Coronary artery (tissue), 2 donors: ENCODE results near the gene RNASE8.
A peak's percentile ranks its signal among the peaks of the same experiment; 100 is the strongest.

Experiments used
- DNase-seq: peaks from one replicate; pipeline ENCODE4 v3.0.0-alpha.2; 2017; ENCODE audit warnings: low spot score
- H3K27ac ChIP-seq, 2 donors: fragments of 200-600 bp; sonication (generic); one replicate each; pipeline ENCODE4 v1.5.1; 2016 to 2019
- H3K4me3 ChIP-seq: fragments of 200-600 bp; sonication (generic); 2 replicates; pipeline ENCODE4 v1.5.1; 2016; ENCODE audit warnings: mild to moderate bottlenecking, moderate library complexity
- CTCF ChIP-seq: fragments of 200-600 bp; sonication (generic); IDR thresholded peaks from one replicate; pipeline ENCODE4 v1.5.1; 2019; ENCODE audit warnings: antibody characterized with exemption

RNASE8 gene

DNA sequence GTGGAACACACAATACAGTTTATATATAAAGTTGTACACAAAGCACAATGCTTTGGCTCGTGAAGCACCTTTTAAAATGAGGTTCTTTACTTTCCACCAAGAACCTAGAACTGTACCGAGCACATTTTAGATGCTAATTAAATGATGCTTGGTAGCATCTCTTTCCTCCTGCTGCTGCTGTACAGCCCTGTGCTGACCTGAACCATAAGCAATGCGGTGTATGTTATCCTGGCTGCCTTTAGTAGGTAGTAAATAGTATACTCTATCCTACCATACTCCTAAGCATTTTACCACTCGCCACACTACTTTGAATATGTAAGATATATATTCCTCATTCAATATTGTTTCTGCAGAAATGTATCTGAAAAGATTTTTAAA is 2.9 kb upstream of the RNASE8 start:
- Histone ChIP-seq H3K4me3 (no peak overlapping the region), H3K27ac (no peak overlapping the region)
- no peak for DNase-seq
- TF ChIP-seq CTCF, result no peak

GRCh38 chr14:21055432-21056117 is 2.0 kb upstream of the RNASE8 start:
- no peak overlapping the region for H3K4me3 ChIP-seq
- DNase-seq, result peak; percentile 35
- no peak for TF ChIP-seq CTCF
- H3K27ac ChIP-seq, result no peak overlapping the region

- Histone ChIP-seq H3K4me3 (no peak overlapping the region), H3K27ac (no peak overlapping the region)
- DNase-seq, result no peak
- TF ChIP-seq CTCF, result no peak
Measured at GRCh38 chr14:21056520-21057163, 980 bp upstream of the RNASE8 start.

DNA sequence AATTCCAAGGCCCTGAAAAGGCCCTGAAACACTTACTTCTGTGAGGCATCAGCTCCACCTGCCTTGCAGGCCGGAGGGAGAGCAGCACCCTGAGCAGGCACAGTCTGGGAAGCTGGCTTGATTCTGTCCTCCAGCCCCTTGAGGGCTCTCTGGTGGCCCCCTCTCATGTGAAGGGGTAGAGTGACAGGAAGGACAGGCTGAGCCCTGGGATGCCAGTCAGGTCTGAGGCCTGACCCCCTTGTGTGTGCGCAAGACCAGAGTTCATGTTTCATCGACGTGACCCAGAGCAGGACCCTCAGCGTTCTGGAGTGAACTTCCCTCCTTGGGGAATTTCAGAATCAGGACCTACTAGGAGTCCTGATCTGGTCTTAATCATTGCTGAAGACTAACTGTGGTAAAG is 1.3 kb downstream of the RNASE8 start:
- Histone ChIP-seq H3K4me3 (no peak overlapping the region), H3K27ac (no peak overlapping the region)
- TF ChIP-seq CTCF, result no peak
- DNase-seq, result peak; percentile 55

GRCh38 chr14:21059842-21060613 is 2.4 kb downstream of the RNASE8 start:
- no peak overlapping the region for H3K27ac ChIP-seq
- no peak overlapping the region for H3K4me3 ChIP-seq
- TF ChIP-seq CTCF, result no peak
- peak; percentile 55 for DNase-seq

- Histone ChIP-seq H3K27ac (no peak overlapping the region), H3K4me3 (no peak overlapping the region)
- no peak for TF ChIP-seq CTCF
- DNase-seq, result no peak
Measured at GRCh38 chr14:21060614-21061346, 3.2 kb downstream of the RNASE8 start.
